Keratinocyte (primary cell): ENCODE measurements around the gene INPP5A. TPM values are rescaled to one million over a fixed set of nuclear protein-coding genes. Genes with fewer than 3 reads are reported as not detected.

ENCODE experiments used
- DNase-seq: peaks from one replicate; pipeline ENCODE4 v3.0.0-alpha.2; 2011; ENCODE audit warnings: low read depth, missing footprints, low spot score
- FAIRE-seq: peaks from 2 replicates; lab custom pipeline; 2011; peaks lifted over from hg19 to GRCh38; lab: Jason Lieb, UNC
- H2AFZ ChIP-seq: 2 replicates; pipeline ENCODE4 v1.6.0; 2012; ENCODE audit warnings: low read length, control low read depth, inconsistent platforms; ENCODE audit not compliant: control insufficient read depth
- H3K27ac ChIP-seq: 2 replicates; pipeline ENCODE4 v1.5.1; 2011; ENCODE audit warnings: low read length; ENCODE audit not compliant: control insufficient read depth, insufficient read depth
- H3K27me3 ChIP-seq: 3 replicates; pipeline ENCODE4 v1.6.0; 2011; ENCODE audit warnings: low read length; ENCODE audit not compliant: control insufficient read depth, insufficient read depth; ENCODE audit errors: extremely low read depth
- H3K36me3 ChIP-seq, 2 experiments: 2 replicates in 1 of 2; 3 replicates in 1 of 2; pipeline ENCODE4 v1.5.1; 2011; ENCODE audit warnings: low read length in 2 of 2, mild to moderate bottlenecking in 1 of 2; ENCODE audit not compliant: control insufficient read depth in 2 of 2, insufficient read depth in 2 of 2; ENCODE audit errors: extremely low read depth in 1 of 2
- H3K4me1 ChIP-seq: 3 replicates; pipeline ENCODE4 v1.5.1; 2011; ENCODE audit warnings: low read length; ENCODE audit not compliant: control insufficient read depth, insufficient read depth; ENCODE audit errors: extremely low read depth
- H3K4me2 ChIP-seq: 3 replicates; pipeline ENCODE4 v1.6.0; 2011; ENCODE audit warnings: low read depth, low read length; ENCODE audit not compliant: control insufficient read depth, insufficient read depth; ENCODE audit errors: extremely low read depth
- H3K4me3 ChIP-seq, 3 experiments: fragments of 200-600 bp in 1 of 3; sonication (generic) in 1 of 3; 2 replicates in 2 of 3; 3 replicates in 1 of 3; pipeline ENCODE4 v1.5.1; 2011 to 2016; ENCODE audit warnings: low read length in 3 of 3, mild to moderate bottlenecking in 3 of 3, control low read depth in 2 of 3, inconsistent platforms in 1 of 3, low read depth in 1 of 3, mixed read lengths in 1 of 3, mixed run types in 1 of 3, moderate library complexity in 1 of 3; ENCODE audit not compliant: control insufficient read depth in 2 of 3, insufficient read depth in 2 of 3; ENCODE audit errors: extremely low read depth in 1 of 3
- H3K79me2 ChIP-seq: 2 replicates; pipeline ENCODE4 v1.6.0; 2012; ENCODE audit warnings: low read length; ENCODE audit not compliant: control insufficient read depth, insufficient read depth
- H3K9ac ChIP-seq: 3 replicates; pipeline ENCODE4 v1.6.0; 2011; ENCODE audit warnings: low read length; ENCODE audit not compliant: control insufficient read depth, insufficient read depth; ENCODE audit errors: extremely low read depth
- H3K9me1 ChIP-seq: 3 replicates; pipeline ENCODE4 v1.6.0; 2011; ENCODE audit warnings: low read length; ENCODE audit not compliant: control insufficient read depth, insufficient read depth; ENCODE audit errors: extremely low read depth
- H3K9me3 ChIP-seq: 2 replicates; pipeline ENCODE4 v1.5.1; 2012; ENCODE audit warnings: low read depth, low read length; ENCODE audit not compliant: control insufficient read depth
- H4K20me1 ChIP-seq: 3 replicates; pipeline ENCODE4 v1.6.0; 2011; ENCODE audit warnings: low read length; ENCODE audit not compliant: control insufficient read depth, insufficient read depth; ENCODE audit errors: extremely low read depth
- EZH2 ChIP-seq: IDR thresholded peaks from one replicate; pipeline ENCODE4 v1.6.1; 2012; ENCODE audit warnings: inconsistent platforms, mild to moderate bottlenecking, low read length, moderate library complexity
- dilution Hi-C: fragments of 300-500 bp; cut with MboI; formaldehyde crosslinking; loops from one replicate; pipeline ENCODE4 v1.7.0; 2020; ENCODE audit warnings: low sequenced_read_pairs; ENCODE audit not compliant: extremely low pct_ligation_motif_present
- polyA plus RNA-seq, 5 experiments: library from polyadenylated mRNA; depleted of rRNA in 3 of 5; stranded (reverse) in 3 of 5; stranded (forward) in 1 of 5; unstranded in 1 of 5; fragments of >200 nt; gene quantifications; 1 replicate in 1 of 5; 2 replicates in 3 of 5; 3 replicates in 1 of 5; pipeline versions ENCODE4 v1.2.1 to v1.2.3, GENCODE V29; 2011 to 2012; ENCODE audit warnings: missing spikeins in 2 of 5, low read depth in 1 of 5, low replicate concordance in 1 of 5
- TF ChIP-seq, protein P1 (sequence below), 3 experiments: IDR thresholded peaks in 1 of 3; conservative IDR thresholded peaks in 1 of 3; optimal IDR thresholded peaks in 1 of 3; 2 replicates in 2 of 3; 3 replicates in 1 of 3; pipeline versions ENCODE3 to v1.5.1; 2011; ENCODE audit warnings: low read length in 3 of 3, mild to moderate bottlenecking in 3 of 3, moderate library complexity in 2 of 3, control low read depth in 1 of 3, inconsistent platforms in 1 of 3; ENCODE audit not compliant: insufficient read depth in 2 of 3; ENCODE audit errors: extremely low read depth in 1 of 3

The INPP5A gene
- polyA plus RNA-seq, 1 donor (not counting 4 experiments of a cell fraction or from before 2014, with no cell fraction given) = 11.2 TPM

DNA sequence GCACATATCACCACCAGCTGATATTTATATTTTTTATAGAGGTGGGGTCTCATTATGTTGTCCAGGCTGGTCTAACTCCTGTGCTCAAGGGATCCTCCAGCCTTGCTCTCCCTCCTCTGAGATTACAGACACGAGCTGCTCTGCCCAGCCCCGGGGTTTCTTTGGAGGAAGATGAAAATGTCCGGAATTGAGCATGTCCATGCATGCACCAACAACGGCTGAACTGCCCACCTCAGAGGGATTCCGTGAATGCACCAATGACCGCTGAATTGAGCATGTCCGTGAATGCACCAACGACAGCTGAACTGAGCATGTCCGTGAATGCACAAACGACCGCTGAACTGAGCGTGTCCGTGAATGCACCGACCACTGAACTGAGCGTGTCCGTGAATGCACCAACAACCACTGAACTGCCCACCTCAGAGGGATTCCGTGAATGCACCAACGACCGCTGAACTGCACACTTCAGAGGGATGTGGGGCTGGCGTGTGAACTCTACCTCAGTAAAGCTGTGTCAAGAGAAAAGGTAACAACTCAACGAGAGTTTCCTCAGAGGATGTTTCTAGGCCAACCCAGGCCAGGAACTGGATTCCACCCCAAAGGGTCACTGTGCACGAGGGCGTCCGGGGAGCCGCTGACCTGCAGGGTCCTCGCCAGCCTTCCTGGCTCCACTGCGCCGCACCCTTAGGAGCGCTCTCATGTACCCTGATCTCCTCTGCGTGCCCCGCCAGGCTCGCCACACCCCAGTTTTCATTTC, 34.9 kb upstream of the INPP5A start:
- H3K9me1 ChIP-seq = no peaks in the 10 kb centered on the region
- H3K27ac ChIP-seq = no peak overlapping the region
- peaks cover 25% of the 10 kb centered on the region for H3K27me3 ChIP-seq
- H3K9ac ChIP-seq = no peak overlapping the region
- DNase-seq (no peak), FAIRE-seq (no peak)
- H3K4me1 ChIP-seq = no peaks in the 10 kb centered on the region
- H3K4me3 ChIP-seq = no peak overlapping the region
- TF ChIP-seq EZH2 = no peak
- TF ChIP-seq, protein P1, sequence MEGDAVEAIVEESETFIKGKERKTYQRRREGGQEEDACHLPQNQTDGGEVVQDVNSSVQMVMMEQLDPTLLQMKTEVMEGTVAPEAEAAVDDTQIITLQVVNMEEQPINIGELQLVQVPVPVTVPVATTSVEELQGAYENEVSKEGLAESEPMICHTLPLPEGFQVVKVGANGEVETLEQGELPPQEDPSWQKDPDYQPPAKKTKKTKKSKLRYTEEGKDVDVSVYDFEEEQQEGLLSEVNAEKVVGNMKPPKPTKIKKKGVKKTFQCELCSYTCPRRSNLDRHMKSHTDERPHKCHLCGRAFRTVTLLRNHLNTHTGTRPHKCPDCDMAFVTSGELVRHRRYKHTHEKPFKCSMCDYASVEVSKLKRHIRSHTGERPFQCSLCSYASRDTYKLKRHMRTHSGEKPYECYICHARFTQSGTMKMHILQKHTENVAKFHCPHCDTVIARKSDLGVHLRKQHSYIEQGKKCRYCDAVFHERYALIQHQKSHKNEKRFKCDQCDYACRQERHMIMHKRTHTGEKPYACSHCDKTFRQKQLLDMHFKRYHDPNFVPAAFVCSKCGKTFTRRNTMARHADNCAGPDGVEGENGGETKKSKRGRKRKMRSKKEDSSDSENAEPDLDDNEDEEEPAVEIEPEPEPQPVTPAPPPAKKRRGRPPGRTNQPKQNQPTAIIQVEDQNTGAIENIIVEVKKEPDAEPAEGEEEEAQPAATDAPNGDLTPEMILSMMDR (optimal IDR thresholded peaks at IDR 0.05 in 1 of 3, IDR thresholded peaks at IDR 0.05 in 1 of 3, conservative IDR thresholded peaks at IDR 0.05 in 1 of 3; ENCODE audit: extremely low read depth in 1 of 3, insufficient read depth in 2 of 3, low read length in 3 of 3) = no peak
- H3K36me3 ChIP-seq = no peaks in the 10 kb centered on the region
- H3K4me2 ChIP-seq = no peak overlapping the region
- H3K79me2 ChIP-seq = no peaks in the 10 kb centered on the region
- no peaks in the 10 kb centered on the region for H3K9me3 ChIP-seq
- H2AFZ ChIP-seq = no peak overlapping the region
- H4K20me1 ChIP-seq = peaks cover 3% of the 10 kb centered on the region
- dilution Hi-C loops = no loop called here

DNA sequence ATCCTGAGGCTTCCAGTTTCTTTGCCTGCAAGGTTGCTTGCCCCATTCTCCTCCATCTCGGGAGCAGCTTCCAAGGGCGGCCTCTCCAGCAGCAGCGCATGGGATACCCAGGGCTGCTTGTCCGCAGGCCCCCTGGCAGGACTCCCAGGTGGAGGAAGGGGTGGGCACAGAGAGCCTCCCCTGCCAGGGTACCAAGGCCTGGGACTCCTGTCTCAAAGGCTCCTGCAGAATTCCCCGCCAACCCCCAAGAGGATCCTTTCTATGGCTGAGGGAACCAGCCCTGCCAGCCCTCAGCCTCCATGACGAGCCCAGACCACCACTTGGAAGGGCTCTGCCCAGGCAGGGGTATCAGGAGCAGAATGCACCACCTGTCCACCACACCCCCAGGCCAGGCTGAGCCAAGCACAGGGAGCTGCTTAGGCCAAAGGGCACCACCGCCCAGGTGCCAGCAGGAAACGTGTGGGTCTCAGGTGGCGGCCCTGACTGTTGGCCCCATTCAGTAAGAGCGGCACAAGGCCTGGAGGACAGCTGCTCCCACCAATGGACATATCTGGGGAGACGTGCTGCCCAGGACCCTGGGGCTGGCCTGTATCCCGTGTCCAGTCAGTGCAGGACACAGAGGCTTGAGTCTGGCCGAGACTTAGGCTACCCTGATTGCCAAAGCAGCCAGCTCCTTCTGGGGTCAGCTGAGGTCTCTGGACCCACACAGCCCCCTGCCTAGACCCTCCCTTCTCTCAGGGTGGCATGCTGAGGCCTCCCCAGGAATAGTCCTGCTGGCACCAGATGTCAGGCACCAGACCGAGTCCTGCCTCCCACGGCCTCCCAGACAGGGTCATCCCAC, 33.8 kb upstream of the INPP5A start:
- no peak for DNase-seq
- Histone ChIP-seq H3K9me3 (no peaks in the 10 kb centered on the region), H3K79me2 (no peaks in the 10 kb centered on the region), H3K27me3 (peaks cover 14% of the 10 kb centered on the region), H3K36me3 (no peaks in the 10 kb centered on the region), H3K4me1 (no peaks in the 10 kb centered on the region), H3K4me2 (no peak overlapping the region), H3K4me3 (no peak overlapping the region), H2AFZ (no peak overlapping the region), H3K27ac (no peak overlapping the region), H4K20me1 (peaks cover 3% of the 10 kb centered on the region), H3K9me1 (no peaks in the 10 kb centered on the region), H3K9ac (no peak overlapping the region)
- TF ChIP-seq, protein P1 (optimal IDR thresholded peaks at IDR 0.05 in 1 of 3, IDR thresholded peaks at IDR 0.05 in 1 of 3, conservative IDR thresholded peaks at IDR 0.05 in 1 of 3; ENCODE audit: extremely low read depth in 1 of 3, insufficient read depth in 2 of 3, low read length in 3 of 3) = no peak
- TF ChIP-seq EZH2 = no peak
- FAIRE-seq = no peak
- dilution Hi-C loops = no loop called here
